Ascending aorta (tissue), 2 donors: ENCODE data around the gene PRKAG2. TPM values are rescaled to one million over a fixed set of nuclear protein-coding genes. Genes with fewer than 3 reads are reported as not detected.

Experiments used
- DNase-seq, 2 donors: peaks; one replicate each; pipeline ENCODE4 v3.0.0-alpha.2; 2019; ENCODE audit warnings: low spot score in 2 of 2
- H3K27ac ChIP-seq, 2 donors: fragments of 200-600 bp; sonication (generic); one replicate each; pipeline ENCODE4 v1.5.1; 2016 to 2017; ENCODE audit warnings: mild to moderate bottlenecking in 1 of 2
- H3K27me3 ChIP-seq: fragments of 200-600 bp; sonication (generic); one replicate; pipeline ENCODE4 v1.5.1; 2017
- H3K36me3 ChIP-seq, 2 donors: fragments of 200-600 bp; sonication (generic); one replicate each; pipeline ENCODE4 v1.5.1; 2016
- H3K4me1 ChIP-seq, 2 donors: fragments of 200-600 bp; sonication (generic); one replicate each; pipeline ENCODE4 v1.5.1; 2016 to 2017; ENCODE audit warnings: mild to moderate bottlenecking in 1 of 2
- H3K4me3 ChIP-seq, 2 donors: fragments of 200-600 bp; sonication (generic); one replicate each; pipeline ENCODE4 v1.5.1; 2016 to 2017; ENCODE audit warnings: mild to moderate bottlenecking in 1 of 2
- H3K9me3 ChIP-seq, 2 donors: fragments of 200-600 bp; sonication (generic); one replicate each; pipeline ENCODE4 v1.5.1; 2016
- intact Hi-C: fragments of 100-400 bp; cut with DNase I; formaldehyde crosslinking; loops from one replicate; pipeline ENCODE4 v1.15.1; 2023
- total RNA-seq: library from RNA; depleted of rRNA; stranded (reverse); fragments of >200 nt; gene quantifications from one replicate; pipeline ENCODE4 v1.1.0, GENCODE V29; 2016
- TF ChIP-seq, protein P1 (sequence below), 3 experiments: fragments of 200-600 bp in 2 of 3; fragments of 450-650 bp in 1 of 3; sonication (generic) in 2 of 3; IDR thresholded peaks; one replicate each; pipeline ENCODE4 v1.5.1; 2016 to 2019; ENCODE audit warnings: antibody characterized with exemption in 3 of 3, mild to moderate bottlenecking in 1 of 3, moderate library complexity in 1 of 3

PRKAG2 gene
- total RNA-seq, 1 donor from 2014 or later = 26.7 TPM

DNA sequence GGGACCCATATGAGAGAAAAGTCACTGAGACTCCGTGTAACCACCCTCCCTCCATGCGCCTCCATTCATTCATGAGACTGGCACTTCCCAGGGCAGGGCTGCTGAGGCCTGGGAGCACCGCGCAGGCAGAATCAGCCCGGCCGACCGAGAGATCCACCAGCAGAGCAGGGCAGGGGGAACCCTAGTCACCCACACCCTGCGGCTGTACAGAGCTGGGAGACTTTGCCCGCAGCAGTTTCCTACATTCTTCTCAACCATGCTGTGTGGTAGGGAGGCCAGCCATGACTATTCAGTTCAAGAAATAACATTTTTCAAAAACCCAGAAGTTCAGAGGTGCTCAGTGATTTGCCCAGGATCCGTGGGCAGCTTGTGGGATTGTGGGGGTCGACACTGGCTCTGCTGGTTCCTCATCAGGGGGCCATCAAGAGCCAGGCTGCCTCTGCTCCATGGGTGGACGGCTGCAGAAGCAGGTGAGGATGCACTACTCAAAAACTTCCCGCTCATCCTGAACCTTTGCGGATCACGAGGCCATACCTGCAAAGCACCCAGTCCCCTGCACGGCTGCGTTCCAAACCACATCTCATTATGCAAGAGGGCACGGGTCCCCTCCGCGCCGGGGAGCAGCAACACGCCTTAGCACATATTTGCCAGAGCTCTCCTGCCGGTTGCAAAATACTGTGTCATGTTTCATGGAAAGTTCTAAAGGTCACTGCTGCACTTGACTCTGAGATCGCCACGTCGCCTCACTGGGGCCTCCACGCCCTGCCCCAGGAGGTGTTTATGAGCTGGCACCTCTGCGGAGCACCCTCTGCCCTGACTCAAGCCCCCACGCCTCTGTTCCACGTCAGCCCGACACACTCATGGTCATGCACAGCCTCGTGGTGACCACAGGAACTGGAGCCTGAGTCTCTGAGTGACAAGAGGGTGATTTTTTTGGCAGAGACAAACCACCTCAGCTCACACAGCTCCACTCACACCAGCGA lies 132.0 kb downstream of the PRKAG2 start:
- H3K9me3 ChIP-seq = no peaks in the 10 kb centered on the region
- H3K27me3 ChIP-seq = no peaks in the 10 kb centered on the region
- no peaks in the 10 kb centered on the region for H3K36me3 ChIP-seq
- TF ChIP-seq, protein P1, sequence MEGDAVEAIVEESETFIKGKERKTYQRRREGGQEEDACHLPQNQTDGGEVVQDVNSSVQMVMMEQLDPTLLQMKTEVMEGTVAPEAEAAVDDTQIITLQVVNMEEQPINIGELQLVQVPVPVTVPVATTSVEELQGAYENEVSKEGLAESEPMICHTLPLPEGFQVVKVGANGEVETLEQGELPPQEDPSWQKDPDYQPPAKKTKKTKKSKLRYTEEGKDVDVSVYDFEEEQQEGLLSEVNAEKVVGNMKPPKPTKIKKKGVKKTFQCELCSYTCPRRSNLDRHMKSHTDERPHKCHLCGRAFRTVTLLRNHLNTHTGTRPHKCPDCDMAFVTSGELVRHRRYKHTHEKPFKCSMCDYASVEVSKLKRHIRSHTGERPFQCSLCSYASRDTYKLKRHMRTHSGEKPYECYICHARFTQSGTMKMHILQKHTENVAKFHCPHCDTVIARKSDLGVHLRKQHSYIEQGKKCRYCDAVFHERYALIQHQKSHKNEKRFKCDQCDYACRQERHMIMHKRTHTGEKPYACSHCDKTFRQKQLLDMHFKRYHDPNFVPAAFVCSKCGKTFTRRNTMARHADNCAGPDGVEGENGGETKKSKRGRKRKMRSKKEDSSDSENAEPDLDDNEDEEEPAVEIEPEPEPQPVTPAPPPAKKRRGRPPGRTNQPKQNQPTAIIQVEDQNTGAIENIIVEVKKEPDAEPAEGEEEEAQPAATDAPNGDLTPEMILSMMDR (IDR thresholded peaks at IDR 0.05) = peak; percentile 46 to 63 (median 51)
- intact Hi-C loops = no loop called here
- peak; percentile 85 to 94 for DNase-seq
- H3K4me1 ChIP-seq = peaks cover 7 to 27% of the 10 kb centered on the region in 2 donors
- H3K27ac ChIP-seq = peak overlapping the region; percentile 71 to 72
- peak overlapping the region in 1 of 2 donors; percentile 47 for H3K4me3 ChIP-seq

DNA sequence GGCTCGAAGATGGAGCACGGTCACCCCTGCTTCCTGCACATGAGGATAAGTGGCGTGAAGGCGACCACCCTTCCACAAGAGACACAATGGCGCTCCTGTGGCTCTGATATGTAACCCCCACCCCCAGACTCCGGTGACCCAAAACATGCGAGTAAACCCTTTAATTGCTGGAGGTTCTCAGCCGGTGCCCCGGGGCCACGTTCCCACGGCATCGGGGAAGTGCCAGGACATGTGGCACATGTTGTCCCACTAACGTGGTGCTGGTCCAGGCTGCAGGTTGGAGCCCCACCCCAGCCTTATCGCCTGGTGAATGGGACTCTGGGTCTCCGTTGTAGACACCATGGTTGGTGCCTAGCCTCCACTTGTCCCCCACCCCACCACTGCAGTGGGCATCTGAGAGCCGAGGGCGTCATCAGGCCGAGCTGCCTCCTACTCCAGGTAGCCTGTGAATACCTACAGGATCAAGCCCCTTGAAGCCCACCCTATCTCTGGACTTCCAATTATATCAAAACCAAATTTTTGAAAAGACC lies 132.8 kb downstream of the PRKAG2 start:
- no peak for DNase-seq
- no peak overlapping the region for H3K4me3 ChIP-seq
- intact Hi-C loops = no loop called here
- no peaks in the 10 kb centered on the region for H3K9me3 ChIP-seq
- no peak overlapping the region for H3K27ac ChIP-seq
- TF ChIP-seq, protein P1 (IDR thresholded peaks at IDR 0.05) = no peak
- peaks cover 7 to 27% of the 10 kb centered on the region in 2 donors for H3K4me1 ChIP-seq
- H3K27me3 ChIP-seq = no peaks in the 10 kb centered on the region
- no peaks in the 10 kb centered on the region for H3K36me3 ChIP-seq

DNA sequence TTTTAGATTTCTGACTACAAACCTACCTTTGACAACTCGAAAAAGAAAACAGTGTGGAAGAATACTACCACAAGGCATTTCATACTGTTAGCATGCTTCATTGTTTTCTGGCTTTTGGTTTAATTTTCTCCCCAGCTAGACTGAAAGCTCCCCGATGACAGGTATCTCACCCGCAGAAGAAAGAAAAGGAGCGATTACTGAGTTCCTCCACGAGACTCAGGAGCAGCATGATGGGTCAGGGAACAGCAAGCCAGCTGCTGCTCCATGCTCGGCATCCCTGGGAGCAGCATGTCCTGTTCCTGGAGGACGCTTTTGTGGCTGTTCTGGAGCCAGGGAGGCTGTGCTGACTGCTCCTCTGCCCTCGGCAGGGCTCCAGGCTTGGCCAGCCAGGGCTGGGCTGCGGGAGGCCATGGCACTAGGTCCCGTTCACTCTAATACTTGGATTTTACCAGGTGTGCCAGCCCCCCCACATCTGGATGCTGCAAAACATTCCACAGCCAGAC lies 133.4 kb downstream of the PRKAG2 start:
- DNase-seq = no peak
- Histone ChIP-seq H3K27me3 (no peaks in the 10 kb centered on the region), H3K4me3 (no peak overlapping the region), H3K9me3 (no peaks in the 10 kb centered on the region), H3K36me3 (no peaks in the 10 kb centered on the region), H3K4me1 (peaks cover 7 to 27% of the 10 kb centered on the region in 2 donors), H3K27ac (no peak overlapping the region)
- TF ChIP-seq, protein P1 (IDR thresholded peaks at IDR 0.05) = no peak
- intact Hi-C loops = no loop called here

DNA sequence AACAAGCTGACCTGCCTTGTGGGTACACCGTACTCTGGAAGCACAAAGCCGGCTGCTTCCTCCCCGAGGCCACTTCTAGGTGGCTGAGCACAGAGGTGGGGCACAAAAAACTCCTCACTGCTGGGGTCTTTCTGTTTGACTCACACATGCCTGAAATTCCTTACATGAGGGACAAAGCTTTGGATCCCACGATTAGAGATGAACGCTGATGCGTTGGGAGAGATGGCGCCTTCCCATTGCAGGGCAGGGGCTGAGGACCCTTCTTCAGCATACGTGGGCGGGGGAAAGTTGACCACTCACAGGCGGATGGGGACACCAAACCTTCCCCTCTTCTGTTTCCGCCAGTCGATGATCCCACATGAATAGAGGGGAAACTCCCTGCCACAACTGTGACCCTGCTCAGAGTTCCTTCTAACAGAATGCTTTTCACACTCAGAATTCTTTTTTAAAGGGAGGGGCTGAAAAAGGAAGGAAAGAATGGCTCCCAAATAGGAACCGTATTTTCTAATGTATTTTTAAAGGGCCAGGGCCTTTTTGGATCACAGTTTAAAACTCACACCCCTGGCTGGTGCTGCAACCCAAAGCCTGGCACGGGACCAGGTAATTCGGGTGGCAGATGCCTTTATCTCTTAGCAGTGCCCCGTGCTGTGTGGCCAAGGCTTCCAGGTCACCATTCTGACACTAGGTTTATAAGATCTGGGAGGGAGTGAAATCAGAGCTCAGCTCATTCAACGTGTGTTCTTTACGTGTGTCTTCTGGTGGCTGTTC lies 134.0 kb downstream of the PRKAG2 start:
- TF ChIP-seq, protein P1 (IDR thresholded peaks at IDR 0.05) = no peak
- Histone ChIP-seq H3K9me3 (no peaks in the 10 kb centered on the region), H3K36me3 (no peaks in the 10 kb centered on the region), H3K27me3 (no peaks in the 10 kb centered on the region), H3K27ac (no peak overlapping the region), H3K4me3 (no peak overlapping the region), H3K4me1 (peaks cover 7 to 27% of the 10 kb centered on the region in 2 donors)
- DNase-seq = no peak
- intact Hi-C loops = no loop called here

- intact Hi-C loops = no loop called here
- no peaks in the 10 kb centered on the region for H3K9me3 ChIP-seq
- no peaks in the 10 kb centered on the region for H3K36me3 ChIP-seq
- no peak overlapping the region for H3K27ac ChIP-seq
- DNase-seq = no peak
- TF ChIP-seq, protein P1 (IDR thresholded peaks at IDR 0.05) = no peak
- peaks cover 7 to 31% of the 10 kb centered on the region in 2 donors for H3K4me1 ChIP-seq
- H3K4me3 ChIP-seq = no peak overlapping the region
- H3K27me3 ChIP-seq = no peaks in the 10 kb centered on the region
These were observed 135.3 kb downstream of the PRKAG2 start for GRCh38 chr7:151741585-151741984.
